Measurements from ENCODE around the gene KIRREL3.
A peak's percentile ranks its signal among the peaks of the same experiment; 100 is the strongest.

Gene KIRREL3

GRCh38 chr11:126431401-126432064 is 569.0 kb downstream of the KIRREL3 start:
- DNase-seq: no peak

GRCh38 chr11:126430581-126431335 is 569.8 kb downstream of the KIRREL3 start:
- DNase-seq: no peak

GRCh38 chr11:126426820-126427749 is 573.5 kb downstream of the KIRREL3 start:
- DNase-seq: no peak

- no peak for DNase-seq
Measured at GRCh38 chr11:126426106-126426505, 574.5 kb downstream of the KIRREL3 start.

DNA sequence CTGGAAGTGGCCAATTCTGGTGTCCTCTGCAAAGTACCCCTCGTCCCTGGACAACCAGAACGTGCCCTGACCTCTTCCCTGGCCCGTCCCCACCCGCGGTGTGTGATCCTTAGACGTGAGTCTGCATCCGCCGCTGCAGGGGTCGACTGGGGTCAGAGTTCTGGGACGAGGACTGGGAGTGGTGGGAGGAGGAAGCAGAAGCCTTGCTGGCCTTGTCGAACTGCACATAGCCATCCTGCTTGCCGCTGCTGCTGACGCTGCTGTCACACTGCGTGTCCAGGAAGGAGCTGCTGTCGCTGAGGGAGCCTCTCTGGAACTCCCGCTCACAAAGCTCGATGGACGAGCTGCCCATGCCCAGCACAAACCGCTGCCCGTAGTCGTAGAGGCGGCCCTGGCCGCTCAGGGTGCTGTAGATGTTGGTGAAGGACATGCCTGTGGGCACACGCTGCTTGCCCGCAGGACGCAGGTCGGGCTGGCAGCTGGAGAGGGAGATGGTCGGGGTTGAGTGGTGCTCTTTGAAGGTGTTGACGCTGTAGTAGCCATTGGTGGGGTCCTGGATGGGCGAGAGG is 576.0 kb downstream of the KIRREL3 start:
- no peak for DNase-seq

GRCh38 chr11:126423743-126424142 is 576.8 kb downstream of the KIRREL3 start:
- no peak for DNase-seq

DNA sequence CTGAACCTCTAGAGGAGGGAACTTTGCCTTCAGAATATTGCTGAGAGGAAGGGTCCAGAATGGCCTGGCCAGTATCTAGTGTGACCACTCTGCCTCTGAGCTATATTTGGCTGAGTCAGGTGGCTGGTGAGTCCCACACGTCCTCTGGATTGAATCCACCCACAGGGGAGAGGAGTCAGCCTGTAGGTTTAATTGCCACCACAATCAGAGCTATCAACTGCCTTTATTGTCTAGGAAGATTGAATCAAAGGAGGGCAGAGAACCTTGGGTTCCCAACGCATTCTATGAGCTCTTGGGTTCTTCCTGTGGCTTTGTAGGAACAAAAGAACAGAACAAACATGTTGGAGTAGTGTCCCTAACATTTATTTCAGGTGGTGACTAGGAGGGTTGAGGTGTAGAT is 577.4 kb downstream of the KIRREL3 start:
- DNase-seq: no peak

- DNase-seq: no peak
Measured at GRCh38 chr11:126422446-126422845, 578.1 kb downstream of the KIRREL3 start.

DNA sequence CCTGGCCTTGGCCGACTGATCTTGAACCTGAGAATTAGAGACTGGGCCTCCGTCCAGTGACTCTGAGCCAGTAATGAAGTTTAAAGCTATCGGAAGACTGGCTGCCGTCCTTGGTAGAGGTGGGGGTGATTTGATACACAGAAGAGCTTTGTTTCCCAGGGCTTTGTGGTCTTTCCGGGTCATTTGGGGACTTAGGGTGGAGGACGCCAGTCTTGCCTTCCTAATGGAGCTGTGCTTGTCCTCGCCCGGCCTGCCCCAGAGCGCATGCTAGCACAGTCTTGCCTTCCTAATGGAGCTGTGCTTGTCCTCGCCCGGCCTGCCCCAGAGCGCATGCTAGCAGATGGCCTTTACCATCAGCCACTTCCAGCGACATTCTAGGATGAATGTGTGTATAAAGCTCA is 579.3 kb downstream of the KIRREL3 start:
- no peak for DNase-seq

DNA sequence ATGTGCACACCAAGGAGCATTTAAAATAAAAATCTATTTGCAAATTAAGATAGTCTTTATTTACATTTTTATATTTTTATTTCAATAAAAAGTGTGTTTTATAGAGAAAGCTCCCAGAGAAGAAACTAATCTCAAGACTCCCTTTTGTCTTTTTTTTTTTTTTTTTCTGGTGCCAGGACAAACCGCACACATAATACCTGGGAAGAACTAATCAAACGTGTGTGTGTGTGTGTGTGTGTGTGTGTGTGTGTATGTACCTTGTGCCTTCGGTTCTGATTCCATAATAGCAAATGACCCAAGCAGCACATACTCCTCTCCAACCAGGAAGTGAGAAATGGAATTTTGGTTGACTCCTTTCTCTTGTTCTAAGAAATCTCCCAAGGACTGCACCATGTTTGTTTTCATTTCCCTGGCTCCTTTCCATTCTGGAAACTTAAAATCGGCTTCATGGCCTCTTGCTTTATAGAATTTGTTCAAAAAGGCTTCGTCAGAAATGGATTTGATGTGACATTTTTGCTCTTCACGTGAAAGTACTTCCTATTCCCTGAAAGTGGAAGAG is 579.8 kb downstream of the KIRREL3 start:
- DNase-seq: no peak

- DNase-seq: no peak
Measured at GRCh38 chr11:126419801-126420697, 580.5 kb downstream of the KIRREL3 start.

GRCh38 chr11:126418887-126419286 is 581.7 kb downstream of the KIRREL3 start:
- DNase-seq: no peak

DNA sequence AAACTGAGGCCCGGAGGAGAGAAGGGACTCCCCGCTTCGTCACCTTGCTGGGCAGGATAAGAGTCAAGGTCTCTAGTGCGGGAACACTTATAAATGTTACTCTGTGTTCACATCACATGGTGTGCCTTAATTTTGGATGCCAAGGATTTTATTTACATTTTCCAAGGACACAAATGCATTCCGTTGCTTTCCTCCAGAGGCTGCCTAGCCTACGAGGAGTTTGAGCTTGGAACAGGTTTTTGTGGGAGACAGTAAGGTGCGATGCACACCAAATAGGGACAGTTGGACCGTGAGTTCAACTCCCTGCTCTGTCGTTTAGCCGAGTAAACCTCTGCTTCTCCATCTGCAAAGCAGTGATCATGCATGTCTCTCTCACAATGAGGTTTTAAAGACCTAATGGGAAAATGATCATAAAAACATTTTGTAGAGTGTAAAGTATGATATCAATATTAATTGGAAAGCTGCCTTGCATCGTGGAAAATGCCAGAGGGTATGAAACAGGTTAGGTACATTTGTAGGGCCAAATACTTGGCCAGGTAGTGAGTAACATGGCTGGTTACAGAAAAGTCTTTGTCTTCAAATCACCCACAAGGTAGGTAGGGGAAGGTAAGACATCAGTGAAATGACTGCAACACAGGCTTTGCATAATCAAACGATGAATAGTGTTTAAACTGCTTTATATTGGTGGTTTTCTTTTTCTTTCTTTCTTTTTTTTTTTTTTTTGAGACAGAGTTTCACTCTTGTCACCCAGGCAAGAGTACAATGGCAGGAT is 583.3 kb downstream of the KIRREL3 start:
- no peak for DNase-seq

GRCh38 chr11:126416542-126417090 is 584.0 kb downstream of the KIRREL3 start:
- DNase-seq: peak; percentile 54 to 58

GRCh38 chr11:126415669-126416420 is 584.7 kb downstream of the KIRREL3 start:
- DNase-seq: no peak

- DNase-seq: no peak
Measured at GRCh38 chr11:126415128-126415527, 585.4 kb downstream of the KIRREL3 start.

DNA sequence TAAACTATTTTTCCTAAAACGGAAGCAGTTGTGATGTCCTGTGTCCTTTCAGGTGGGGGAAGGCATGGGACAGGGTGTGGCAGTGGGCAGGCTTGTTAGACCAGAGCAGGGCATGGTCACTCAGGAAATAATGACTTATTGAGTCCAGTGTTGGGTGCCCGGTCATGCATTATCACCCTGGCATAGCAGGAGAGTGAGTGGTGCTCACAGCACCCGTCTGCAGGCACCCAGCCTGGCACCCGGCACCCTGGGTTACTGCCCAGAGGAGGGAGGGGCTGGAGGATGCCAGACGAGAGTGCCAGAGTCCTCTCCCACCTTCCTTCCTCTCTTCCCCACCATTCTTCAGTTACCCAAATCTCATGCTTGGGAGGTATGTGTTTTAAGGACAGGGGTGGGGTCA is 586.0 kb downstream of the KIRREL3 start:
- no peak for DNase-seq

DNA sequence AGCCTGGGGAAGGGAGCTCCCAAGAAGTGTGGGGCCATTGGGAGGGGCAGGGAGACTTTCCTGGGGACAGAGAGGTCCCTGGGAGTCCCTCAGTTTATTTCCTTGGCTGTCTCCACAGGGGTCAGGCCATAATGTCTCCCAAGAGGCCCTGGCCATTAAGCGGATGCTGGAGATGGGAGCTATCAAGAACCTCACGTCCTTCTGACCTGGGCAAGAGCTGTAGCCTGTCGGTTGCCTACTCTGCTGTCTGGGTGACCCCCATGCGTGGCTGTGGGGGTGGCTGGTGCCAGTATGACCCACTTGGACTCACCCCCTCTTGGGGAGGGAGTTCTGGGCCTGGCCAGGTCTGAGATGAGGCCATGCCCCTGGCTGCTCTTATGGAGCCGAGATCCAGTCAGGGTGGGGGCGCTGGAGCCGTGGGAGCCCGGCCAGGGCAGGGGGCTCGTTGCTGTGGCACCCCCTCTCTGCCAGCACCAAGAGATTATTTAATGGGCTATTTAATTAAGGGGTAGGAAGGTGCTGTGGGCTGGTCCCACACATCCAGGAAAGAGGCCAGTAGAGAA is 586.6 kb downstream of the KIRREL3 start:
- DNase-seq: no peak

DNA sequence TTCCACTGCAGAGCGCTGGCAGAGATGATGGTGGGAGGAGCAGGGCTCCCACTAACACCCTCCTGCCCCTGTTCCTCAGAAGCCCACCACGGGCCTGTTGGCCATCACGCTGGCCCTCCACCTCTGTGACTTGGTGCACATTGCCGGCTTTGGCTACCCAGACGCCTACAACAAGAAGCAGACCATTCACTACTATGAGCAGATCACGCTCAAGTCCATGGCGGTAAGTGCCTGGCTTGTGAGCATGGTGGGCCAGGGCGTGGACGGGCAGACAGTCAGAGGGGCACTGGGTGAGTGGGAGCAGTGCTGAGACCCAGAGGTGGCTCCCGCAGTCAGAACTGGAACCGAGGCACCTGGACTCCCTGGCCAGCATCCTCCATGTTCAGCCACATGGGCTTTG is 587.1 kb downstream of the KIRREL3 start:
- no peak for DNase-seq

Data from activated CD4-positive, alpha-beta T cell treated with anti-CD3 and anti-CD28 coated beads for 4 hours (primary cell).